Mesendoderm (in vitro differentiated cells): ENCODE results near the gene ECHS1.

Experiments used
- DNase-seq: peaks from one replicate; pipeline ENCODE4 v3.0.0; 2013
- H2AK5ac ChIP-seq: 2 replicates; pipeline ENCODE4 v1.6.1; 2013; ENCODE audit warnings: low read length, inconsistent platforms
- H2BK120ac ChIP-seq: 2 replicates; pipeline ENCODE4 v1.6.1; 2013; ENCODE audit warnings: low read depth, mild to moderate bottlenecking, low read length, moderate library complexity, mixed read lengths
- H2BK15ac ChIP-seq: replicated peaks from 2 replicates; pipeline ENCODE4 v1.6.1; 2013; ENCODE audit warnings: low read depth, mild to moderate bottlenecking, moderate library complexity
- H2BK5ac ChIP-seq: 2 replicates; pipeline ENCODE4 v1.6.1; 2013; ENCODE audit warnings: low read length, inconsistent platforms
- H3K18ac ChIP-seq: 2 replicates; pipeline ENCODE4 v1.6.1; 2013; ENCODE audit warnings: mild to moderate bottlenecking, low read length, mixed read lengths
- H3K23ac ChIP-seq: one replicate; pipeline ENCODE4 v1.6.1; 2013; ENCODE audit warnings: low read length
- H3K27ac ChIP-seq: 2 replicates; pipeline ENCODE4 v1.5.1; 2013; ENCODE audit warnings: low read depth, mild to moderate bottlenecking, inconsistent platforms, low read length, moderate library complexity
- H3K27me3 ChIP-seq: 2 replicates; pipeline ENCODE4 v1.6.1; 2013; ENCODE audit warnings: low read length, control low read depth, mild to moderate bottlenecking, inconsistent platforms; ENCODE audit not compliant: insufficient read depth, poor library complexity
- H3K36me3 ChIP-seq: 2 replicates; pipeline ENCODE4 v1.6.1; 2013; ENCODE audit warnings: low read length, inconsistent platforms; ENCODE audit not compliant: control insufficient read depth, insufficient read depth
- H3K4ac ChIP-seq: one replicate; pipeline ENCODE4 v1.6.1; 2013; ENCODE audit warnings: low read depth, mild to moderate bottlenecking, low read length, moderate library complexity
- H3K4me1 ChIP-seq: 2 replicates; pipeline ENCODE4 v1.6.1; 2013; ENCODE audit warnings: low read depth, low read length, inconsistent platforms; ENCODE audit not compliant: control insufficient read depth
- H3K4me2 ChIP-seq: 2 replicates; pipeline ENCODE4 v1.6.1; 2013; ENCODE audit warnings: low read length
- H3K4me3 ChIP-seq: 2 replicates; pipeline ENCODE4 v1.5.1; 2013; ENCODE audit warnings: mild to moderate bottlenecking, low read length
- H3K56ac ChIP-seq: one replicate; pipeline ENCODE4 v1.6.1; 2013; ENCODE audit warnings: low read length
- H3K79me1 ChIP-seq: 2 replicates; pipeline ENCODE4 v1.6.1; 2013; ENCODE audit warnings: low read length, inconsistent platforms
- H3K79me2 ChIP-seq: 2 replicates; pipeline ENCODE4 v1.6.1; 2013; ENCODE audit warnings: mild to moderate bottlenecking, low read length; ENCODE audit not compliant: control insufficient read depth, insufficient read depth
- H3K9ac ChIP-seq: 2 replicates; pipeline ENCODE4 v1.6.1; 2013; ENCODE audit warnings: low read length, inconsistent platforms
- H4K5ac ChIP-seq: one replicate; pipeline ENCODE4 v1.6.1; 2013; ENCODE audit warnings: low read length
- H4K8ac ChIP-seq: one replicate; pipeline ENCODE4 v1.6.1; 2013; ENCODE audit warnings: low read depth, mild to moderate bottlenecking, control low read depth, low read length, moderate library complexity
- WGBS: extraction: QIAGEN DNeasy Blood & Tissue Kit; methylation state at CpG from one replicate; pipeline ENCODE4 v1.1.7; 2013; ENCODE audit warnings: low lambda C conversion rate, missing lambda C conversion rate; ENCODE audit not compliant: insufficient coverage; ENCODE audit errors: extremely low coverage; 5-methylcytosine and 5-hydroxymethylcytosine counted together

Gene ECHS1

DNA sequence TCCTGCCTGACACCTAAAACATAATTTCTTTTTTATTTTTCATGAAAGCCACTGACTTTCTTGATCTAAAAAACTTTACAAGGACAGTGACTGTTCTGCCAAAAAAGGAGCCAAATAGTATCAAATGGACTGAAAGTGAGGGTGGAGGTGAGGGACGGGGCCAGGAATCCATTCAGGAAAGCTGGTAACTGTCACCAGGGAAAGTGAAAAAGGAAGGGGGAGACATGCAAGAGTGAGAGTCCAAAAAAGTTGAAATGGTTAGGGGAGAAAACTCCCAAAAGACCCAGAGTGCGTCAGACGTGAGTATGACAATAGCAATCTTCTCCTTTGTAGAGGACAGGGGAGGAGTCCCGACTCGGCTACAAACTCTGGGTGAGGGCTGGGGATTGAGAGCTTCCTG lies 28.9 kb downstream of the ECHS1 start:
- H2BK15ac ChIP-seq, result no peak overlapping the region
- WGBS, result no CpG with 5 or more reads among the region's 5 CpGs
- no peaks in the 10 kb centered on the region for H3K79me1 ChIP-seq
- no peak overlapping the region for H2AK5ac ChIP-seq
- no peaks in the 10 kb centered on the region for H3K79me2 ChIP-seq
- no peak overlapping the region for H3K23ac ChIP-seq
- H3K4me2 ChIP-seq, result no peak overlapping the region
- H4K8ac ChIP-seq, result no peak overlapping the region
- no peak overlapping the region for H3K4me3 ChIP-seq
- no peaks in the 10 kb centered on the region for H3K36me3 ChIP-seq
- no peak overlapping the region for H3K18ac ChIP-seq
- no peaks in the 10 kb centered on the region for H3K27me3 ChIP-seq
- no peak overlapping the region for H3K9ac ChIP-seq
- H3K56ac ChIP-seq, result no peak overlapping the region
- H3K27ac ChIP-seq, result no peak overlapping the region
- no peak overlapping the region for H2BK120ac ChIP-seq
- DNase-seq, result no peak
- H3K4ac ChIP-seq, result no peak overlapping the region
- no peaks in the 10 kb centered on the region for H3K4me1 ChIP-seq
- no peak overlapping the region for H2BK5ac ChIP-seq
- no peak overlapping the region for H4K5ac ChIP-seq

GRCh38 chr10:133343558-133343957 lies 29.6 kb downstream of the ECHS1 start:
- no peak overlapping the region for H2AK5ac ChIP-seq
- H3K4me3 ChIP-seq, result no peak overlapping the region
- H4K5ac ChIP-seq, result no peak overlapping the region
- DNase-seq, result no peak
- H3K56ac ChIP-seq, result no peak overlapping the region
- H3K27me3 ChIP-seq, result no peaks in the 10 kb centered on the region
- no peak overlapping the region for H2BK5ac ChIP-seq
- no peak overlapping the region for H3K23ac ChIP-seq
- no CpG with 5 or more reads among the region's 9 CpGs for WGBS
- no peak overlapping the region for H3K18ac ChIP-seq
- H3K4me1 ChIP-seq, result no peaks in the 10 kb centered on the region
- no peak overlapping the region for H3K9ac ChIP-seq
- no peak overlapping the region for H4K8ac ChIP-seq
- H3K36me3 ChIP-seq, result no peaks in the 10 kb centered on the region
- H2BK15ac ChIP-seq, result no peak overlapping the region
- H3K4me2 ChIP-seq, result no peak overlapping the region
- no peak overlapping the region for H2BK120ac ChIP-seq
- H3K27ac ChIP-seq, result no peak overlapping the region
- no peak overlapping the region for H3K4ac ChIP-seq
- H3K79me2 ChIP-seq, result no peaks in the 10 kb centered on the region
- H3K79me1 ChIP-seq, result no peaks in the 10 kb centered on the region

GRCh38 chr10:133342942-133343341 lies 30.2 kb downstream of the ECHS1 start:
- WGBS, result no CpG with 5 or more reads among the region's 8 CpGs
- Histone ChIP-seq H3K27me3 (no peaks in the 10 kb centered on the region), H2AK5ac (no peak overlapping the region), H3K4ac (no peak overlapping the region), H3K56ac (no peak overlapping the region), H3K79me2 (no peaks in the 10 kb centered on the region), H3K4me1 (no peaks in the 10 kb centered on the region), H3K18ac (no peak overlapping the region), H3K36me3 (no peaks in the 10 kb centered on the region), H3K9ac (no peak overlapping the region), H3K4me3 (no peak overlapping the region), H3K27ac (no peak overlapping the region), H3K4me2 (no peak overlapping the region), H4K5ac (no peak overlapping the region), H2BK120ac (no peak overlapping the region), H2BK15ac (no peak overlapping the region), H2BK5ac (no peak overlapping the region), H3K23ac (no peak overlapping the region), H3K79me1 (no peaks in the 10 kb centered on the region), H4K8ac (no peak overlapping the region)
- DNase-seq, result no peak

GRCh38 chr10:133341983-133342382 lies 31.2 kb downstream of the ECHS1 start:
- peaks cover 2% of the 10 kb centered on the region for H3K27me3 ChIP-seq
- H3K23ac ChIP-seq, result no peak overlapping the region
- no peak overlapping the region for H3K18ac ChIP-seq
- no peak overlapping the region for H3K4ac ChIP-seq
- no peak overlapping the region for H2AK5ac ChIP-seq
- no peaks in the 10 kb centered on the region for H3K79me1 ChIP-seq
- H3K36me3 ChIP-seq, result no peaks in the 10 kb centered on the region
- no peak overlapping the region for H4K8ac ChIP-seq
- no peak overlapping the region for H2BK5ac ChIP-seq
- no peak overlapping the region for H3K4me2 ChIP-seq
- H3K27ac ChIP-seq, result no peak overlapping the region
- no peak overlapping the region for H3K9ac ChIP-seq
- no peaks in the 10 kb centered on the region for H3K79me2 ChIP-seq
- H3K56ac ChIP-seq, result no peak overlapping the region
- no peak overlapping the region for H2BK15ac ChIP-seq
- H3K4me3 ChIP-seq, result no peak overlapping the region
- DNase-seq, result no peak
- WGBS, result no CpG with 5 or more reads among the region's 4 CpGs
- H2BK120ac ChIP-seq, result no peak overlapping the region
- no peaks in the 10 kb centered on the region for H3K4me1 ChIP-seq
- no peak overlapping the region for H4K5ac ChIP-seq

DNA sequence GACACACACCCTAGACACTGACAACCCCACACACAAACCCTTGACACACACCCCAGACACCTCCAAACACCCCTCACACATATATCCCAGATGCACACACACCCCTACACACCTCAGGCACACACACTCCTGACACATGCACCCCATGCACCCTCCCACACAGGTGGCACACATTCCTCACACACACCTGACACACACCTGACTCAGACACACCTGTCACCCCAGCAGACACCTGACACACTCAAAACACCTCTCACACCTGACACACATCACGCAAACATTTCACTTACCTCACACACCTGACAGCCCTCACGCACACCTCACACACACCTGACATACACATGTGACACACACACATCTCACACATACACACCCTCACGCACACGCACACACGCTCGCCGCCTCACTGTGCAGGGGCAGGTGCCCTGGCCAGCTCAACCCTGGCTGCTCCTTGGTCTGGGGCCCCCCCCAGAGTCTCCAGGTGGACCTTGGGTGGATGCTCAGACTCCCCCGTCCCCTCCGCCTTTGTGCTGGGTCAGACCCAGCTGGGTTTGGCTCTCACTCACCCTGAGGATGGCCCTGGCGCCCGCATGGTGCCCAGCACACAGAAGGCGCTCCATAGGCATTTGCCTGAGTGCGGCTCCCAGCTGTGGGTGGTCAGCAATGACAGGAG lies 33.3 kb downstream of the ECHS1 start:
- H3K9ac ChIP-seq, result no peak overlapping the region
- H3K79me1 ChIP-seq, result no peaks in the 10 kb centered on the region
- H3K27ac ChIP-seq, result no peak overlapping the region
- 100% methylated on average over 2 of the region's 13 CpGs for WGBS
- no peak overlapping the region for H4K8ac ChIP-seq
- no peak overlapping the region for H3K4ac ChIP-seq
- no peak overlapping the region for H2AK5ac ChIP-seq
- H3K4me1 ChIP-seq, result no peaks in the 10 kb centered on the region
- H3K18ac ChIP-seq, result no peak overlapping the region
- H3K4me2 ChIP-seq, result no peak overlapping the region
- H3K27me3 ChIP-seq, result peaks cover 18% of the 10 kb centered on the region
- H2BK15ac ChIP-seq, result no peak overlapping the region
- H3K36me3 ChIP-seq, result no peaks in the 10 kb centered on the region
- H4K5ac ChIP-seq, result no peak overlapping the region
- no peak overlapping the region for H3K56ac ChIP-seq
- no peak overlapping the region for H2BK120ac ChIP-seq
- H3K79me2 ChIP-seq, result no peaks in the 10 kb centered on the region
- no peak overlapping the region for H2BK5ac ChIP-seq
- no peak overlapping the region for H3K23ac ChIP-seq
- no peak for DNase-seq
- no peak overlapping the region for H3K4me3 ChIP-seq
